GM12892 (cell line): ENCODE data around the gene UGT1A10.

Experiments
- DNase-seq: peaks from one replicate; pipeline ENCODE4 v3.0.0; 2011; ENCODE audit not compliant: insufficient read length
- FAIRE-seq: peaks from 2 replicates; lab custom pipeline; 2011; peaks lifted over from hg19 to GRCh38; lab: Jason Lieb, UNC
- POLR2A ChIP-seq: IDR thresholded peaks from 2 replicates; pipeline ENCODE4 v1.6.1; 2011; ENCODE audit warnings: low read depth, low read length, control low read depth
- POLR2AphosphoS5 ChIP-seq: IDR thresholded peaks from 2 replicates; pipeline ENCODE4 v1.6.1; 2011; ENCODE audit warnings: low read depth, low read length, control low read depth
- TAF1 ChIP-seq: IDR thresholded peaks from 2 replicates; pipeline ENCODE4 v1.6.1; 2011; ENCODE audit warnings: low read depth, mild to moderate bottlenecking, control low read depth, low read length, borderline replicate concordance

Gene UGT1A10

GRCh38 chr2:233811087-233811486, 174.8 kb downstream of the UGT1A10 start:
- no peak for FAIRE-seq
- TF ChIP-seq POLR2A (no peak), POLR2AphosphoS5 (no peak), TAF1 (no peak)

DNA sequence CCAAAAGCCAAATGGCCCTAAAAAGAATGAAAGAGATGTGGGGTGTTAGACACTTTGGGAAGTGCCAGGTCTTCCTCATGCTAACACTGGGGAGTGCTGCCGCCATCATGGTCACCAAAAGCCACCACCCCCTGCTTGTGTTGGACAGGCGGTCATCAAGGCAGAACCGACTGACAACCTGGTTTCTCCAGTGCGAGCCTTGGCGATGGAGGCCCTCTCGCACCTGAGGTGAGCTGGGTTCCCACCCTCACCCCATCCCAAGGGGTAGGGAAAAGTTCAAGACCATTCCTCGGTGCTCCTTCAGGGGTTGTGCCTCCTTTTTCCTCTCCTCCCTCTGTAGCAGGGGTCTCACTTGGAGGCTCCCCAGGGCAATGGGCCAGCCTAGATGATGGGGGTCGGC, 175.5 kb downstream of the UGT1A10 start:
- FAIRE-seq (no peak), DNase-seq (no peak)
- TF ChIP-seq POLR2A (no peak), TAF1 (no peak), POLR2AphosphoS5 (no peak)

More at GRCh38 chr2:233811087-233811486, 174.8 kb downstream of the UGT1A10 start:
- DNase-seq: no peak

- DNase-seq (no peak), FAIRE-seq (no peak)
- TF ChIP-seq POLR2AphosphoS5 (no peak), POLR2A (no peak), TAF1 (no peak)
Measured at GRCh38 chr2:233813236-233814055, 177.2 kb downstream of the UGT1A10 start.

DNA sequence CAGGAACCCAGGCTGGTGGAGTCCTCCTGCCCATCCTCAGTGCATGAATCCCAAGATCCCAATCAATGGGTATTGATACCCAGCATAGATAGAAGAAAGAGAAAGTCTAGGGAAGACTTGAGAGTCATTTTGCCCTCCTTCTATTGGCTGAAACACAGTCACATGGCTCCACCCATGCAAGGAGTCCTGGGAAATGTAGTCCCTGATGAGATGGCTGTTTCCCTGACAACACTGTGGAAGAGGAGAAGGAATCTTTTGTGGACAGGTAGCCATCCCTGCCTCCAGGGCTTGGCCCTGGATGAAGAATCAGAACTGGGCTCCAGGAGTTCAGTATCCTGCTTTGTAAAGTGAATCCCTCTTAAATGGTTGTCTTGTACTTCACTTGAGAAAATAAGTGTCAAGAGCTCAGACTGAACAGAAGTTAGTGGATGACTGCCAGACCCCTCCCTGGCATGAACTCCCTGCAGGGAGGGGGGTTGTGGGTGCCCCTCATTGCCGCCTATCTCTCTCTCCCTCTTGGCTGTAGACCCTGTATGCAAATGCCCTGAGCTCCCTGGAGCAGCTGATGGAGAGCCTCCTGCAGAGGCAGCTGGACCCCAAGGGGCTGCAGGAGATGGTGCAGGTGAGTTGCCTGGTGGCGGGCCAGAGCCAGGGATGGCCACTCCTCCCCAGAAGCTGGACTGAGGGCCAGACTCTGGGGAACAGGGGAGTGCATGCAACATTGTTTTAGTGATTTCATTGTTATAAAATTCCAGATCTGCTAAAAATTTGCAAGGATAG, 178.0 kb downstream of the UGT1A10 start:
- no peak for DNase-seq
- FAIRE-seq: no peak
- TF ChIP-seq POLR2AphosphoS5 (no peak), POLR2A (no peak), TAF1 (no peak)

DNA sequence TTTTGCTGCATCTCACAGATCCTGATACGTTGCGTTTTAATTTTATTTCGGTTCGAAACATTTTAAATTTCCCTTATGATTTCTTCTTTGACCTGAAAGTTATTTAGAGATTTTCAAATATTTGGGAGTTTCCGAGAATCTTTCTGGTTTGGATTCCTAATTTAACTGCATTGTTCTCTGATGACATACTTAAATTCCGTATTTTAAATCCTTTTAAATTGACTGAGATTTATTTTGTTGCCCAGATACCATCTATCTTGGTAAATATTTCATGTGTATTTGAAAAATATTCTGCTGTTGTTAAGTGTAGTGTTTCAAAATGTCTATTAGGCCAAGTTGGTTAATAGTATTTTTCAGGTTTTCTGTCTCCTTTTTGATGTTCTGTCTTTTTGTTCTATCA, 179.6 kb downstream of the UGT1A10 start:
- TF ChIP-seq POLR2A: no peak
- TF ChIP-seq POLR2AphosphoS5: no peak
- TF ChIP-seq TAF1: no peak
- FAIRE-seq: no peak
- DNase-seq: no peak

DNA sequence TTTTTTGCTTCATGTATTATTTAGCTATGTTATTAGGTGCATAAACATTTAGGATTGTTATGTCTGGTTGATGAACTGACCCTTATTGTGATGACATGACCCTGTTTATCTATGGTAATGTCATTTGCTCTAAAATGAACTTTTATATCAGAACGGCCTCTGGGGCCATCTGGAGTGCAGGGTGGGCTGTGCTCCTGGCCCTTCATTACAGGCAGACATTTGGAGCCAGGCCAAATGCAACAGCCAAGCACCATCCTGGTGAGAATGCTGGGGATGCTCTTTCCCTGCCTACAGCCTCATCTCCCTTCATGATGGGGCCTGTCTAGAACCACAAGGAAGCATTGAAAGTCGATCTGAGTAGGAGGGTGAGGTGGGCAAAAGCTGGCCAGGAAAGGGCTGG, 180.1 kb downstream of the UGT1A10 start:
- TF ChIP-seq POLR2A (no peak), POLR2AphosphoS5 (no peak), TAF1 (no peak)
- no peak for DNase-seq
- no peak for FAIRE-seq

DNA sequence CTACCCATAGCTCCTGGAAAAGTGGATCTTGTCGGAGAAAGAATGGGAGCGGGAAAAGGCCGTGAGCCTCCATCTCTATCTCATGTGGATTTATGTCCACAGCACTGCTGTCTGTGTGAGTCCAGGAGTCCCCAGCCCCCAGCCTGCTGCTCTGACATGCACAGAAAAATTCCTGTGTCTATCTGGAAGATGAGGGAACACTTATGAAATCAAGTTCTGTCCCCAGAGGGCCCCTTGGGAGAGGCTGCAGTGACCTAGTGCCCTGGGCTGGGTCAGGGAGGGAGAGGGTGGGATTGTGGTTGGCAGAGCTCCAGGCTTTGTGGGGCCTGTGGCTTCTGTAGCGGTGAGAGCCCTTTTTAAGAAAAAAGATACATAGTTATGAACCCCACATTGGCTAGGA, 180.5 kb downstream of the UGT1A10 start:
- FAIRE-seq (no peak), DNase-seq (no peak)
- TF ChIP-seq POLR2A (no peak), TAF1 (no peak), POLR2AphosphoS5 (no peak)

- no peak for FAIRE-seq
- no peak for DNase-seq
- no peak for TF ChIP-seq TAF1
- no peak for TF ChIP-seq POLR2A
- TF ChIP-seq POLR2AphosphoS5: no peak
Measured at GRCh38 chr2:233817361-233817911, 181.2 kb downstream of the UGT1A10 start.

GRCh38 chr2:233817995-233818638, 181.9 kb downstream of the UGT1A10 start:
- DNase-seq: no peak
- no peak for FAIRE-seq
- TF ChIP-seq TAF1 (no peak), POLR2A (no peak), POLR2AphosphoS5 (no peak)

DNA sequence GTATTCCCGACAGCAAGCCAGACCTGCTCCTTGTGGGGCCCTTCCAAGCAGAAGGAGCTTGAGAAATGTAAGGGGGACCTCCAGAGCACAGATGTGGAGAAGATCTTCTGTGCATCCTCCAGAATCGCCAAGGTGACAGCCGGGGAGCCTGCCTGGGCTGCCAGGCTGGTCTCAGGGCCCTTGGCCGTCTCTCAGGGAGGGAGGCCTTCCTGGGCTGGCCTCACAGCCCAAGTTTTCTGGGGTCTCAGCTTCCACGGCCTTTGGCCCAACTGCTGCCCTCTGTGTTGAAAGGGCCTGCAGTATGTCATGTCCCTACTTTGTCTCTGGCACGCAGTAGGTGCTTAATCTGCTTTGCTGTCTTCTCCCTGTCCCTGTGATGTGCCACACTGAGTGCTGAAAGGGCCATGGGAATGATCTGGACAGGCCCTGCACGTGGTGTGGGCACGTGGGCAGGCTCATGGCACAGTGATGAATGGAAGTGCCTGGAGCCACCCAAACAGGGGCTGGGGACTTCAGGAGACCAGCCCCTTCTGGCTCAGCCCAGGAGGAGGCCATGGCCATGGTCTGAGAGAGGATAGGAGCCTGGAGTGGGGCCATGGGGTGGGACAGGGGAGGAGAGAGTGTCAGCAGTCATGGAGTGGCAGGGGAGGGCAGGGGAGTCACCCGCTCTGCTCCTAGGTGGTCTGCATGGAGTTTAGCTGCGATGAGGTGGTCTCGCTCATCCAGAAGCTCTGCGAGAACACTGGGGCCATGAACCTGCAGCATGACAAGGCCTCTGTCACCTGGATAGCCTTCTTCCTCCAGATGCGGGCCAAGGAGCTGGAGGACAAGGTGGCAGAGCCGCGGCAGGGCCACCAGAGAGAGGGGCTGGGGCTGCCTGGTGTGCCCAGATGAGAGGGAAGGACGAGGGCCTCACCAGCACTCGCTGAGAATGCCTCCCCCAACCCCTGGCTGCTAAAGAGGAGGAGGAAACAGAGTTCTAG, 182.7 kb downstream of the UGT1A10 start:
- FAIRE-seq (no peak), DNase-seq (no peak)
- no peak for TF ChIP-seq POLR2A
- no peak for TF ChIP-seq POLR2AphosphoS5
- TF ChIP-seq TAF1: no peak
